HG02571 (cell line): Measurements from ENCODE around the gene TSHZ3.

Experiments
- ATAC-seq: cut with Tn5 transposase; IDR thresholded peaks from one replicate; pipeline ENCODE4 v1.9.1; 2021; ENCODE audit warnings: mild to moderate bottlenecking, moderate library complexity; ENCODE audit not compliant: unreplicated experiment

TSHZ3 gene, protein sequence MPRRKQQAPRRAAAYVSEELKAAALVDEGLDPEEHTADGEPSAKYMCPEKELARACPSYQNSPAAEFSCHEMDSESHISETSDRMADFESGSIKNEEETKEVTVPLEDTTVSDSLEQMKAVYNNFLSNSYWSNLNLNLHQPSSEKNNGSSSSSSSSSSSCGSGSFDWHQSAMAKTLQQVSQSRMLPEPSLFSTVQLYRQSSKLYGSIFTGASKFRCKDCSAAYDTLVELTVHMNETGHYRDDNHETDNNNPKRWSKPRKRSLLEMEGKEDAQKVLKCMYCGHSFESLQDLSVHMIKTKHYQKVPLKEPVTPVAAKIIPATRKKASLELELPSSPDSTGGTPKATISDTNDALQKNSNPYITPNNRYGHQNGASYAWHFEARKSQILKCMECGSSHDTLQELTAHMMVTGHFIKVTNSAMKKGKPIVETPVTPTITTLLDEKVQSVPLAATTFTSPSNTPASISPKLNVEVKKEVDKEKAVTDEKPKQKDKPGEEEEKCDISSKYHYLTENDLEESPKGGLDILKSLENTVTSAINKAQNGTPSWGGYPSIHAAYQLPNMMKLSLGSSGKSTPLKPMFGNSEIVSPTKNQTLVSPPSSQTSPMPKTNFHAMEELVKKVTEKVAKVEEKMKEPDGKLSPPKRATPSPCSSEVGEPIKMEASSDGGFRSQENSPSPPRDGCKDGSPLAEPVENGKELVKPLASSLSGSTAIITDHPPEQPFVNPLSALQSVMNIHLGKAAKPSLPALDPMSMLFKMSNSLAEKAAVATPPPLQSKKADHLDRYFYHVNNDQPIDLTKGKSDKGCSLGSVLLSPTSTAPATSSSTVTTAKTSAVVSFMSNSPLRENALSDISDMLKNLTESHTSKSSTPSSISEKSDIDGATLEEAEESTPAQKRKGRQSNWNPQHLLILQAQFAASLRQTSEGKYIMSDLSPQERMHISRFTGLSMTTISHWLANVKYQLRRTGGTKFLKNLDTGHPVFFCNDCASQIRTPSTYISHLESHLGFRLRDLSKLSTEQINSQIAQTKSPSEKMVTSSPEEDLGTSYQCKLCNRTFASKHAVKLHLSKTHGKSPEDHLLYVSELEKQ

DNA sequence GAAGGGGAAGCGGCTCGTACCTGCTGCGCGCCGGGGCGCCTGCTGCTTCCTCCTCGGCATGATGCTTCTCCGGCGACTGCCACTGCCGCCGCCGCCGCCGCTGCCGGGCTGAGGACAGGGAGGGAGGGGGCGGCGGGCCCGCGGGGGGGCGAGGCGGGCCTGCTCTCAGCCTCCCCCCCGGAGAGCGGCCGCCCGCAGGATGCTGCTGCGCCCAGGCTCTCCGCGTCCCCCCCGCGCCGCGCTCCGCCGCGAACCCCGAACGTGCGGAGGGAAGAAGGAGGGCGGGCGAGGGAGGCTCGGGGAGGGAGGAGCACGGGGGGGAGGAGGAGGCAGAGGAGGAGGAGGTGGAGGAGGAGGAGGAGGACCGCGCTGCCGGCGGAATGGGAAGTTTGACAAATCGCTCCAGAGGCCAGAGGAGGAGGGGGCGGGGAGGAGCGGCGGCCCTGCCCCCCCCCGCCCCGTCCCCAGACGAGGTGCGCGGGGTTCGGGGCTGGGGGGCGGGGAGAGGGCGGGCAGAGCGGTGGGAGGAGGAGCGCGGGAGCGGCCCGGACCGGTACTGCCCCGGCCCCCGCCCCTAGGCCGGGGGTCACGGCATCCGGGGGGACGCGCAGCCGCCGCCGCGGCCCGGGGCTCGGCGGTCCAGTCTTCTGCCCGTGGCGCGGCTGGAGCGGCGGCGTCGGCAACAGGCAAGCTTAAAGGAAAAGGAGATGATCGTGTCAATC, at the start of gene TSHZ3:
Gene TSHZ3 (minus strand): TSS at position 277 of the 722 bp plus-strand sequence. CDS start 217 bp downstream, at position 60.
- no peak for ATAC-seq

DNA sequence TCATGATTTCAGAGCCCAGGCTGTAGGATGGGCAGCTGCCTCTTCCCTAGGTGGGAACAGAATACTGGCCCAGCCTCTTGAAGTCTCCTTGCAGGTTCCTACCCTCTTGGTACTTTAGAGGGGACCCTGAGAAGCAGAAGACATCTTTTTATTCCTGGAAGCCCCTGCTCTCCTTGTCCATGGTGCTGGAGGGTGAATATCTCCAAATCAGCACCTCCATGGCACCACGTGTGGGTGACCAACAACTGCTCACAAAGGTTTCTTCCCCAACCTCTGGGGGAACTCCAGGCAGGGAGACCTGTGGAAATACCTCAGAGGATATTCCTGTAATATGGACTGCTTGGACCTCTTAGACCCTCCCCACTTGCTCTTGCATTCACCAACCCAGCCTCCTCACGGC, 48.1 kb upstream of the TSHZ3 start:
- no peak for ATAC-seq

DNA sequence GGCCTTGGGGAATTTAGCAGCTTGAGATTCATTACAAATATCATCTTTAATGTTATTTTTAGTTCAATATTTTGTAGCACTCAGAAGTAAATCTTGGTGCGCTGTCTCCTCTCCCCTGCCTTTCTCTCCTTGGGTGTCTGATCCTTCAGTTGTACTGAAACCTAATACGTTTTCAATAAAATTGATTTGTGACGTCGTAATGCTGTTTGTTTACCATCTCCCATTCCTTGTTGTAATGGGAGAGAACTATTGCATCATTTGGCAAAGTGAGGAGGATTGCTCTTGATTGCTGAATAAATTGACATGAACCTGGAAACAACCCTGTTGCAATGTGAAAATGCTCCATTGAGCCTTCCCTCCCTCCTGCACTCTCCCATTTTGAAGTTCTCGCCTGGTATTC, 43.2 kb upstream of the TSHZ3 start:
- no peak for ATAC-seq

DNA sequence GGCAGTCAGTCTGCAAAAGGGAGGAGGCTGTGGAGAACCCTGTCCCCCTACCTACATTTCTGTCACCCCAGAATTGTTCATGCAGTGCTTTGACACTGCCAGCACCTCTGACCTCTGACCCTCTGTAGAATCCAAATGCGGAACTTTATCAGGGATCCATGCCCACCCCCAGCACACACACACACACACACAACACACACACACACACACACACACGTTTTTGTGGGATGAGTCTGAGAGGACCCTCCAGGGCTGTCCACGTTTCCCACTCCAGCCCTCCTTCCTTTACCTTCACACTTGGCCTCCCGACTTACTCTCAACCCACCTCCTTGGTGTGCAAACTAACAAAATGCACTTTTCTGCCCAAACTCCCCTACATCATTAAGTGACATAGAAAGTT, 42.3 kb upstream of the TSHZ3 start:
- ATAC-seq, result no peak

DNA sequence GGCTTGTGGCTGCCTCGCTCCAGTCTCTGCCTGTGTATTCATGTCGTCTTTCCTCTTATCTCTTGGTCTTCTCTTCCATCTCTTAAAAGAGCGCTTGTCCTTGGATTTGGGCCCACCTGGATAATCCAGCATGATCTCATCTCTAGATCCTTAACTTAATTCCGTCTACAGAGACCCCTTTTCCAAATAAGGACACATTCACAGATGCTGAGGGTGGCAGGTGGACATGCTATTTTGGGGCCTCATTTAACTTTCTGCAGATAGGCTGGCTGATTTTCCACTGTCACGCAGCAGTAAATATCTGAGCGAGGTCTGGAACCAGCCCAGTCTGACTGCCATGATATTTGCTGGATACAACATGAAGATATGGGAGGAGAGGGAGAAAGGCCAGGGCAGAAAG, 41.5 kb upstream of the TSHZ3 start:
- no peak for ATAC-seq

DNA sequence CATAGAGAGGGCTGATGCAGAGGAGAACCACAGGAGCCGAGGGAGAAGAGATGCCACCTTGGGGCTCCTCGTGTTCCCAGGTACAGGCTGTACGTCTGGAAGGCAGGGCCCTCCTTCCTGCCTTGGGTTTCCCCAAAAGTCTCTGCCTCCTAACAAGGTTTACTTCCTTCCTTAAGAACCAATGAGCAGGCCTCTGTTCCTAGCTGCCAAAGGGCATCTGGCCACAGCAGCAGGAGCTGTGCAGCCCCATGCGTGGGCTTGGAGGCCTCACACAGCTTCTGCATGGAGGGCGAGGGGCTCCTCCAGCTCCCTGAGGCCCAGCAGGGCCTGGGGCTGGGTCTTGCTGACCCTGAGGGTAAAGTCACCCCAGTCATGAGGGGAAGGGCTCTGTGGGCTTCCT, 40.6 kb upstream of the TSHZ3 start:
- ATAC-seq, result no peak

DNA sequence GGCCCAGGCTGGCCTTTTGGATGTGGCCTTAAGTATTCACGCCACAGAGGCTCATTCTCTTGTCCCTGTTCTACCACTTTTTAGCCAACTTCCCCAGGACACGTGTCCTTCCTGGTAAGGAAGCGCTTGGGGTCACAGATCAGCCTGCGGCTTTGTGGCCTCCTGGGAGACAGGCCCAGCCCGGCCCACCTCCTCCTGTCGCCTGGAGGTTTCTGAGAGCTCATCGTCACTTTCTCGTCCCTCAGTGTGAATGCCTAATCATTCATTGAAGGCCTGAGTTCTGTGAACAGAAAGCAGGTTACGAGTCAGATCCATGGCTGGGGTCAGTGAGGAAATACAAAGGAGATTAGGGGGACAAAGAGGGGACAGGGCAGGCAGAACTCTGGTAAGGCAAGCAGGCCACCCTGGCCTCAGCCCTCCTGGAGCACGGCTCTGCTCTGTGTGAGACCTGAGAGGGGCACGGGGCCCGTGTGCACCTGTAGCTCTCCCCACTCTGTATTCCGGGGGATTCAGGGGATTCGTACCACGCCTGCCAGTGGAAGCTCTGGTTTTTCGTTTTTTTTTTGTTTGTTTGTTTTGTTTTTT, 38.6 kb upstream of the TSHZ3 start:
- ATAC-seq, result no peak

DNA sequence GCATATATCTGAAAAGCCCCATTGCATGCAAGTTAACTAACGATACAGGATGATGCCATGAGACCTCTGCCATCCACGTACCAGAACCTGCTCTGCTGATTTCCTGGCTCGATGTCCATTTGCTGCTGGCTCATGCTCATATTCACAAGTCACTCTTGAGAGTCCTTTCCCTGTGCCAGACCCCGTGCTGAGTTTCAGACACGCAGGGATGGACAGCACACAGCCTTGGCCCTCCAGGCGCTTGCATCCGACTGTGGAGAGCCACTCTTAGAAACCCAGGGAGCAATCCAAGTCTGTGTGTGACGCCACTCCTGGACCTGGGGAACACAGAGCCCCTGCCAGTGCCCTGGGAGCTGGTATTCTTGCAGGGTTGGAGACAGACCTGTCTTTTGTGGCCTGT, 37.6 kb upstream of the TSHZ3 start:
- ATAC-seq, result no peak

DNA sequence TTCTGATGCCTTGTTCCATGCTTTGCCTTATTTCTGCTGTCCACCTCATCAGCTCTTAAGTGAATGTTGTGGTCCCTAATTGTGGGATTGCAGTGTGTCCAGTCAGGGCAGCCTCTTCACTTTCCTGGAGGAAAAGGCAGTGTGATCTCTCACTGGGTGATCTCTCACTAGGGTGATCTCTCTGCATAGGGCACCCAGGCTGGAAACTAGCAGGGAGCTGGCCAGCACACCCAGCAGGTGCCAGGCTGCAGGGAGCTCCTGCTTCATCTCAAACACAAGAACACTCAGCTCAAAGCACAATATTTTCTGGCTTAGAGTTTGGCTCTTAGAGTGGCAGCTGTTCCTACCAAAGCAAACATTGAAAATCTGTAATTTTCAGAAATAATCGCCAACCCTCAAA, 36.5 kb upstream of the TSHZ3 start:
- ATAC-seq, result no peak

DNA sequence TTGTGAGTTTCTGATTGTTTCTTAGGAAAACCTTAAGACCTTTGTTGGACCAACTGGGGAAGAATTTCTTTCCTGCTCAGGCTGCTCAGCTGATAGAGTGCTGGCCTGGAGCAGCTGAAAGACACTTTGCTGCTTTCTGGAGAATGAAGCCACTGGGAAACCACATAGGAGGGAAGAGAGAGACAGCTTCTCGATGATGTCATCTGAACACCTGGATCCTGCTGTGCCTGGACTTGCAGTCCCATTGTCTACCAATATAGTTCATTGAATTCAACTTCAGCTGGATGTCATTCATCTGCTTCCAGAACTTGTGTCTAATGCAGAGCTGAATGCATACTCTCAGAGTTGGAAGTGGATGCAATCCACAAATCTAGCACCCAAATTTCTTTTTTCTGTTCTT, 34.3 kb upstream of the TSHZ3 start:
- ATAC-seq, result no peak

DNA sequence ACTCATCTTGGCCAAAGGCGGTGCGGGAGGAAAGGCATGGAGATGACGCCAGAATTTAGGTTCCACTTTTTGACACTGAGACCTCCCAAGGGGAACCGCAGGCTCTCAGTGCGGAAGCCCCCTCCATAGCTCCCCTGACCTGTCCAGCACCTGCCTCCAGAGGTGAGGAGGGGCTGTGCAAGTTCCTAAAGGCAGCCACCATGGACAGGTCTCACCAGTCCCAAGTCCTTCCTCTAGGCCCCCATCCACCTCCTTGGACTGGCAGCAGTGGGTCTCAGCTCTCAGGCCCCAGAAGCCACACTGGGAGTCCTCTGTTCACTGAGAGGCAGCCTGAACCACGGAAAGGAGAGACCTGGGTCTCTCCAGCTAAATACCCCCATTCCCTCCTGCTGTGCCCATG, 31.6 kb upstream of the TSHZ3 start:
- no peak for ATAC-seq

DNA sequence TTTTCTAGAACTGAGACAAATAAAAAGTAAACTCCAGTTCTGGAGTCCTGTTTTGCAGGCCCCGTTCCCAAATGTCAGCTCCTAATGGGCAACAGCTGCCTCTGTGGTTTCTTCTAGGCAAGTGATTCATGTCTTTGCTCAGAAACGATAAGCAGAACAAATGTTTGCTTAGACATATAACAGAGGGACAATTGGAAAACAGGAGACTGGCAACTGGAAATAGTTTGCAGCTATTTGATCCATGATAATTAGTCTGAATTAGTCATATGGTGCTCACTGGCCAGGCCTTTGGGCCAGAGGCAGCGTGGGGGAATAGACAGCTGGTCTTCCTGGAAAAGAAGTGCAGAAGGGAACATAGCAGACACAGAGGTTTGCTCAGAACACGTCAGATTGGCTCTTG, 29.2 kb upstream of the TSHZ3 start:
- no peak for ATAC-seq

DNA sequence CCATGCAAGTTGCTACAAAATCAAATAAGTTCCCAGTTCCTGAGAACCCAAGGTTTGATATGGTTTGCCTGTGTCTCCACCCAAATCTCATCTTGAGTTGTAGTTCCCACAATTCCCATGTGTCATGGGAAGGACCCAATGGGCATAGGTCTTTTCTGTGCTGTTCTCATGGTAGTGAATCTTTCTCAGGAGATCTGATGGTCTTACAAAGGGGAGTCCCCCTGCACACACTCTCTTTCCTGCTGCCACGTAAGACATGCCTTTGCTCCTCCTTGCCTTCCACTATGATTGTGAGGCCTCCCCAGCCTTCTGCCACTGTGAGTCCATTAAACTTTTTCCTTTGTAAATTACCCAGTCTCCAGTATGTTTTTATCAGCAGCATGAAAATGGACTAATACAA, 28.5 kb upstream of the TSHZ3 start:
- no peak for ATAC-seq

DNA sequence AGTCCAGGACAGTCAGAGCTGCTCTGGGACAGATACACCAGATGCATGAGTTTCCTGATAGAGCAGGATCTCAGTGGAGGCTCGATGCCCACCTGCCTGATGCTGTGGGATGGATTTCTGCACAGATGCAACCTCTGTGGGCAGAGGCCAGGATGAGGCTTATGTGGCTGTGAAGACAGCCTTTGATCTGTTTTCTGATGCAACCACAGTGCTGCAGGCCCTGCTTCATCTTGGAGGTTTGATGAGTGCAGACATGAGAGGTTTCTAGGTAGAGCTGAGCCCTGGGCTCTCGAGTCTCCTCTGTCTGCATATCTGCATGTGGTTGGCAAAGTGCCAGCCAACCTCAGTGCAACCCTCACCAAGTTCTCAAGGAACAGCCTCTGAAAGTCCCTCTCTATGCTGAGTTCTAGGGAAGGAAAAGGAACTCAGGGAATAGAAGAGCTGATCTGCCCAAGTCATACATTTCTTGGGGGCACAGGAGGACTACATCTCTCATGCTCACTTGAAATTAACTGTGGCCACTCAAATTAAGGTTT, 23.1 kb upstream of the TSHZ3 start:
- no peak for ATAC-seq

DNA sequence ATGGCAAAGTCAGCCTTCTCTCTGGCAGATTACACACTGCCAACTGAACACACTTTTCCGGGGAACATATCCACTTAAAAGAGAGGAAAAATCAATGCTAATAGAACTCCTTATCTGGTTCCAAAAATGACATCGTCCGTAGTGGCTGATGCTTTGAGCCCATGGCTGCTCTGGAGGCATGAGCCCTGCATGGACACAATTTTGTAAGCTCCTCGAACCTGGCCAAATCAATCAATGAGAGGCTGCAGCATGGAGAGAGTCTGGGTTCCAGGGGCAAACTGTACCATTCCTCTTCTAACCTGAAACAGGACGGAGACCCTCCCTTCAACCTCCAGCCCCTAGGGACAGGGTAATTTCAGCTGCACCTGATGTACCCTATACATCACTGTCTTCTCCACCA, 21.0 kb upstream of the TSHZ3 start:
- no peak for ATAC-seq

DNA sequence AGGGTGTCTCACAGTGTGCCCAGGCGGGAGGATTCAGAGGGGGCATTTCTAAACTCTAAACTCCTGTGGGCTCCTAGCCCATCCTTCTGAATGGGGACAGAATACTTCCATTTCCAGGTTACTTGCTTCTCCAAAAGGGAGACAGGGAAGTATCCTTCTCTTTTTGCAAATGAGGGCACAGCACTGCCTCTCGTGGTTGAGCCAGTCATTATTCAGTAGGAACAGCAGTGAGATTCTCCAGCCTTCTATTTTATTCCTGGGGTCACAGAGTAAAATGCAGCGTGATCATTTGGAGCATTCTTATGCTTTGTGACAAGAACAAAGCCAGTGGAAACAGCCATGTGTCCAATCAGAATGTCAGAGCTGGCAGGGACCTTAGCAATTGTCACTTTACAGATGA, 15.7 kb upstream of the TSHZ3 start:
- ATAC-seq, result no peak

DNA sequence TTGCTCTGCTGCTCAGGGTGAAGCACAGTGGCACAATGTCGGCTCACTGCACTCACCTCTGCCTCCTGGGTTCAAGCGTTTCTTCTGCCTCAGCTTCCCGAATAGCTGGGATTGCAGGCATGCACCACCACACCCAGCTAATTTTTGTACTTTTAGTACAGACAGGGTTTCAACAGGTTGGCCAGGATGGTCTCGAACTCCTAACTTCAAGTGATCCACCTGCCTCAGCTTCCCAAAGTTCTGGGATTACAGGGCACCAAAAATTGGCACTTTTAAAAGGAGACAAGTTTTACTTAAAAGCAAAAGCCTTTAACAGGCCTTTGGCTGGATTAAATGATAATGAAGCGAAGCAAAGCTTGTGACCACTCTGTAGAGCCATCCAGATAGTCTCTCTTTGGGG, 12.5 kb upstream of the TSHZ3 start:
- ATAC-seq, result no peak

DNA sequence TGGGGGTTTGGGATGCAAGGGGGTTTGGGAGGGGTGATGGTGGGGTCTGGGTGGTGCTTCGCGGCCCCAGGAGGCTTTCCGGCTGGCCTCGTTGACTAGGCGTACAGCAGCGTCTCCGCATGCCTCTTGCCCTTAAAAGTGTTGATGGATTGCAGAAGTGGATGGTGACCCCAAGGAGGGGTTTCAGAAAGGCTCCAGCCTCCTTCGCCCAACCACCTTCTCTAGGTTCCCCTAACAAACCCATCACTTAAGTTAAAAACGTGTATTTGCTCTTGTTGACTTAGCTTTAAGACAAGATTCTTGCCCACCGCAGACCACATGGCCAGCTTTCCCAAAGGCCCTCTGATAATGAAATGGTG, 8.1 kb upstream of the TSHZ3 start:
- no peak for ATAC-seq

DNA sequence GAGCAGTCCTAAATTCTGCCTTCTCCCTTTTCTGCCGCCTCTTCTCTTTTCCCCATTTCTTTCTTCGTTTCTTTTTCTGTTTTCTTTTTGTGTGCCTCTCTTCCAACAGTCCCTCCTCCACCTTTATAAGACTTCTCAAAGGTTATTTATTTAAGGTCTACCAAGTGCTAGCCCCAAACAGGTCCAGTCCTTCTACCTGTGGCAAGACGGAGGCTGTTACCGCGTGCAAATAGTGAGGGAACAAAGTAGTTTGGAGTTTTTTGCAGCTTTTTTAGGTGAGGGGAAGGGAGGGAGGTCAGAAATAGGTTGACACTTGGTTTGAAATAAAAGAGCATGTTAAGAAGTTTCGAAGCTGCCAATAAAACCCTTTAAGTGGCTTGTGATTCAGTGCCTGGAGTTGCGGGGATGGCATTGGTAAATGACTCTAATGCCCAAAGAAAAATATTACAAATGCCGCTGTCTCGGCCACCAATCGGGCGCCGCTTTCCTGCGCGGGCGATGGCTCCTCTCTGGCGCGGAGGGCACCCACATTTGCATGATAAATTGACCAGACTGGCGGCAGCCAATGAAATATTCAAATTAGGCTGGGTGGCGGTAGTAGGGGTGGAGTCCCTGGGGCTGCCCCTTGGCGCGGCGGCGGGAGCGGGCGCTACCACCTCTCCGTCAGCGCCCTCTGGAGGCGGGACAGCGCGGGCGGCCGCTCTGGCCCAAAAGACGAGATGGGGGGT, 7.5 kb upstream of the TSHZ3 start:
- no peak for ATAC-seq
